GM12865 (cell line): Measurements from ENCODE around the gene RPS25.

Source experiments
- DNase-seq: peaks from one replicate; pipeline ENCODE4 v3.0.0; 2010; ENCODE audit warnings: low read depth
- H3K4me3 ChIP-seq: 2 replicates; pipeline ENCODE4 v1.5.1; 2011; ENCODE audit warnings: mild to moderate bottlenecking, low read depth, low read length, control low read depth
- CTCF ChIP-seq: IDR thresholded peaks from 2 replicates; pipeline ENCODE4 v1.5.1; 2011; ENCODE audit warnings: low read length, control low read depth, low read depth, inconsistent platforms; ENCODE audit not compliant: insufficient read depth; ENCODE audit errors: missing control alignments

Gene RPS25

GRCh38 chr11:119057000-119057769 is 39.0 kb upstream of the RPS25 start, which contains the start of gene HYOU1:
Gene HYOU1 (minus strand): TSS chr11:119057205. CDS start chr11:119056160, 1,045 bp downstream.
- TF ChIP-seq CTCF: peak; percentile 2
- H3K4me3 ChIP-seq: peak within 1 kb of the TSS; percentile 89
- DNase-seq: peak; percentile 99

DNA sequence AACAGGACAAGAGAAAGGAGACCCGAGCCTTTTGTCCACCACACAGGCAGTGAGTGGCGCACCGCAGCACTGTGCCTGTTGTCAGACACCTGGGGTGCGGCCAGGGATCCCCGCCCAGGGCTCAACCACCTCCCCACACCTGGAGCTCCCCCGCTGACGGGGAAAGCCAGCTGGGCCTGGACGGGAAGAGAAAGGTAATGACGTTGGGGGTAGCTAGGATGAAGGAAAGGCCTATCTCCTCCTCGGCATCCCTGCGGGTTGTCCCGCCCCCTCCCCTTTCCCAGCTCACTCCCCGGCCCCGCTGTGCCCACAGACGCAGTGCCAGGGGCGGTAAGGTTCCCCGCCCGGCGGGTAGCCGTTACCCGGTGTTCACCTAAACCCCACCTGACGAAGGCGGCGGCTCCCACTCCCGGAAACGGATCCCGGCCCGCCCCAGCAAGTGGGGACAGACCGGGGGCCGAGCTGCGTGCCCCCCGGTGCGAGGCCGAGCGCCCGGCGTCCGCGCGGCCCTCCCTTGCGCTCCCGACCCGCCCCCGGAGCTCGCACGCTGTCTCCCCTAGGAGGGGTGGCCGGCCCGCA is 38.4 kb upstream of the RPS25 start:
- H3K4me3 ChIP-seq: peak overlapping the region; percentile 89
- TF ChIP-seq CTCF: no peak
- peak; percentile 63 for DNase-seq

DNA sequence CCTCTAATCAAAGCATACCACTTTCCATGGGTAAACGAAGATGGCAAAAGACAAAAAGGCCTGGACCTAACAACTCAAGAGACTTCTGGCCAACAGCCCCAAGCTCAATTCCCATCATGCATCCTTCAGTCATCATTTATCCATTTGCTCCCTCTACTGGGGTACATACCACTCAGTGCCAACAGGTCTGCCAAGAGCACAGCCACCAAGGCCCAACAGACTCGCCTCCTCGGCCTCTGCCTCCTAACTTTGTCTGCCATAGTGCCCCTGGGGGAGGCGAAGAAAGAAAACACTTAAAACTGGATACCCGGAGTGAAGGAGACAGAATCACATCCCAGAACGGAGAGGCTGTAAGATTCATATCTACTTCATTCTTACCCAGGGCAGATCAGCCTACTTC is 37.8 kb upstream of the RPS25 start:
- DNase-seq: peak; percentile 50
- no peak for TF ChIP-seq CTCF
- peak overlapping the region; percentile 89 for H3K4me3 ChIP-seq

- no peak overlapping the region for H3K4me3 ChIP-seq
Observed at GRCh38 chr11:119054418-119054817, 36.3 kb upstream of the RPS25 start.

DNA sequence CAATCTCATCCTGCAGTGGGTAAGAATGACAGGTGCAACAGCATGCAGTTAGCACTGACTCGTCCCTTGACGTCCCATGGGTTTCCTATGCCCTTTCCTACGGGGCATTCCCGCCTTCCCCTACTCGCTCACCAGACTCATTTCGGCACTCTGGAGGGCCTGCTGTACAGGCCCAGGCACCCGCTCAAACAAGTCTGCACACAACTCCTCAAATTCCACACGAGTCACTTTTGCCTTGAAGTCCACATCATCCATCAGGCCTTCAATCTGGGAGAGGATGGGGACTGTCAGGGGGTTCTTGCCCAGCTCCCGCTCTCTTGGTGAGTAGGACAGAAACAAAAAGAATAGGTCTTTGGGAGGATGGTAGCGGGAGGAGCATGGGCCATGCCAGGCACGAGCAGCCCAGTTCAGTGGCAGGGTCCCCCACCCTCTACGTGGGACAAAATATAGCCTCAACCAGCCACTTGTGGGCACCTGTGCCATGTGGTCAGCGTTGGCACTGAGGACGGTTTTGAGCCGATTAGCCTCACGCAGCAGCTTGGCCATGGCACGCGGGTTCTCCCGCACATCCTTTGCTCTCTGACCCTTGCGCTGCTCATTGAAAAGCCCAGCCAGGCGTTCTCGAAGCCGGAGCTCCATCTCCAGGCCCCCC is 34.1 kb upstream of the RPS25 start:
- peak overlapping the region; percentile 41 for H3K4me3 ChIP-seq
- no peak for DNase-seq
- TF ChIP-seq CTCF: no peak

More at GRCh38 chr11:119054418-119054817, 36.3 kb upstream of the RPS25 start:
- TF ChIP-seq CTCF: no peak
- no peak for DNase-seq

DNA sequence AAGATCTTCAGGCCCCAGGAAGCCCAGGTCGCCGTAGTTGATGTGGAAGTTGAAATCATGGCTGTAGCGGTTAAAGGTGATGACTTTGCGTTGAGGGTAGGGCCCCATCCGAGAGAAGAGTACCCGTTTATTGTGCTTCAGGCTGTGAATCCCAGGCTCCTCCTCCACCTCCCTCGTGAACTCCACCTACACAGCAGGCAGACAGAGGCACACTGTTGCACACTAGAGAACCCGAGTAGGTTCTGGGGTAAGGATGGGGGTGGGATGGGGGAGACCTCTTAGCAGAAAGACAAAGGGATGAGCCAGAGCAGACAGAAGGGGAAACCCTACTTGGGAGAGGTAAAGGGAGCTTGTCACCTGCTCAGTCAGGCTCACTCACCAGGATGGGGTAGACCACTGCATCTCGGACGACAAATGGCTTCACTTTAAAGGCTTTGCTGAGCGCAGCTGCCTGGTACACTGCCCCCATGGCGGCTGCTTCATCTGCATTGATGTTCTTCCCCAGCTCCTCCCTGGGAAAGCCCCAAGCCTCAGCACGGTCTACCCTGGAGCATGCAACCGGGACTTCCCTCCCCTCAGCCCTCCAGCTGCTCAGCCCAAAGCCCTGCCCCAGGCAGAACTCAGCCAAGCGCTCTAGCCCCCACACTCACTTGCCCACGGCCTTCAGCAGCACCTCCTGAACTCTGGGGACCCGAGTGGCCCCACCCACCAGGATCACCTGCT is 33.5 kb upstream of the RPS25 start:
- peak overlapping the region; percentile 41 for H3K4me3 ChIP-seq
- DNase-seq: peak; percentile 83
- TF ChIP-seq CTCF: no peak
